WTC11 (cell line): ENCODE data around the gene PMFBP1. TPM values are rescaled to one million over a fixed set of nuclear protein-coding genes. Genes with fewer than 3 reads are reported as not detected.
"Not testable (repeated sequence)": the region's sequence is repeated elsewhere in the genome, so short reads cannot be mapped to it uniquely, and the experiment has no call there.

ENCODE experiments used
- ATAC-seq: fragments of 200-7000 bp; cut with Tn5 transposase; 2 replicates; pipeline ENCODE4 v1.10.0; 2021; ENCODE audit warnings: mild to moderate bottlenecking, moderate library complexity
- CTCF ChIA-PET: fragments of 300-600 bp; sonication (Branson Sonifier 250); formaldehyde crosslinking; loops from one replicate; lab custom pipeline; 2021; ENCODE audit warnings: antibody characterized with exemption; lab: Charles Lee
- POLR2A ChIA-PET: fragments of 350-600 bp; sonication (Branson Sonifier 250); formaldehyde crosslinking; loops from one replicate; lab custom pipeline; 2021; ENCODE audit warnings: antibody characterized with exemption; lab: Charles Lee
- DNase-seq: peaks from one replicate; pipeline ENCODE4 v3.0.0; 2021; ENCODE audit warnings: low spot score
- H3K27ac Mint-ChIP-seq: 2 replicates; pipeline ENCODE4 v1.8.0; 2021; ENCODE audit warnings: mixed read lengths
- H3K27me3 Mint-ChIP-seq: 2 replicates; pipeline ENCODE4 v1.8.0; 2021; ENCODE audit warnings: low read depth, mild to moderate bottlenecking, moderate library complexity, mixed read lengths
- H3K36me3 Mint-ChIP-seq: 2 replicates; pipeline ENCODE4 v1.8.0; 2021; ENCODE audit warnings: mixed read lengths
- H3K4me1 Mint-ChIP-seq: 2 replicates; pipeline ENCODE4 v1.8.0; 2022; ENCODE audit warnings: mixed read lengths
- H3K4me3 Mint-ChIP-seq: 2 replicates; pipeline ENCODE4 v1.8.0; 2021; ENCODE audit warnings: mild to moderate bottlenecking, moderate library complexity, mixed read lengths
- H3K9me3 Mint-ChIP-seq: 2 replicates; pipeline ENCODE4 v1.8.0; 2021; ENCODE audit warnings: mixed read lengths
- ATF1 ChIP-seq: sonication (generic); formaldehyde crosslinking; IDR thresholded peaks from 2 replicates; pipeline ENCODE4 v1.8.1; 2023; ENCODE audit warnings: mild to moderate bottlenecking, moderate library complexity, missing genetic modification reagents
- CDX4 ChIP-seq: fragments of 250-450 bp; sonication (Bioruptor Pico); IDR thresholded peaks from 2 replicates; pipeline ENCODE4 v1.9.0; 2021; ENCODE audit warnings: moderate library complexity, mild to moderate bottlenecking, inconsistent platforms, borderline replicate concordance
- CREB1 ChIP-seq: sonication (generic); formaldehyde crosslinking; IDR thresholded peaks from 2 replicates; pipeline ENCODE4 v1.8.0; 2023; ENCODE audit warnings: mild to moderate bottlenecking, missing genetic modification reagents
- ETV6 ChIP-seq: sonication (generic); formaldehyde crosslinking; IDR thresholded peaks from 2 replicates; pipeline ENCODE4 v1.8.1; 2022; ENCODE audit warnings: mild to moderate bottlenecking, missing genetic modification reagents
- HMGA2 ChIP-seq: fragments of 250-450 bp; sonication (Bioruptor Pico); IDR thresholded peaks from 2 replicates; pipeline ENCODE4 v1.4.0; 2021; ENCODE audit warnings: mild to moderate bottlenecking, moderate library complexity
- JAZF1 ChIP-seq: fragments of 250-450 bp; sonication (Bioruptor Pico); IDR thresholded peaks from 2 replicates; pipeline ENCODE4 v1.9.0; 2021; ENCODE audit warnings: moderate library complexity, mild to moderate bottlenecking, inconsistent platforms
- PREB ChIP-seq: sonication (generic); formaldehyde crosslinking; IDR thresholded peaks from 2 replicates; pipeline ENCODE4 v1.8.1; 2022; ENCODE audit warnings: mild to moderate bottlenecking, missing genetic modification reagents, moderate library complexity, borderline replicate concordance
- RORB ChIP-seq: fragments of 250-450 bp; sonication (Bioruptor Pico); IDR thresholded peaks from 2 replicates; pipeline ENCODE4 v1.9.0; 2021; ENCODE audit warnings: mild to moderate bottlenecking
- TEAD1 ChIP-seq: sonication (generic); formaldehyde crosslinking; IDR thresholded peaks from 2 replicates; pipeline ENCODE4 v1.8.0; 2022; ENCODE audit warnings: mild to moderate bottlenecking, missing genetic modification reagents
- USF1 ChIP-seq: sonication (generic); formaldehyde crosslinking; IDR thresholded peaks from 2 replicates; pipeline ENCODE4 v1.8.0; 2022; ENCODE audit warnings: mild to moderate bottlenecking, missing genetic modification reagents
- ZBTB21 ChIP-seq: sonication (generic); formaldehyde crosslinking; IDR thresholded peaks from 2 replicates; pipeline ENCODE4 v1.8.1; 2023; ENCODE audit warnings: mild to moderate bottlenecking, missing genetic modification reagents, borderline replicate concordance
- ZSCAN18 ChIP-seq: fragments of 250-450 bp; sonication (Bioruptor Pico); IDR thresholded peaks from 2 replicates; pipeline ENCODE4 v2.1.2; 2022; ENCODE audit warnings: mild to moderate bottlenecking, moderate library complexity
- total RNA-seq: library from RNA; stranded (reverse); gene quantifications from 3 replicates; pipeline ENCODE4 v1.2.3, GENCODE V29; 2021

PMFBP1 gene
- total RNA-seq, 1 experiment from 2014 or later = 1.9 TPM

- no peak for TF ChIP-seq ZSCAN18 (CRISPR knock-in tag)
These were observed 87.5 kb downstream of the PMFBP1 start (continued) for GRCh38 chr16:72084445-72084844.

GRCh38 chr16:72083778-72084404, 88.1 kb downstream of the PMFBP1 start:
- no peak overlapping the region for H3K4me3 Mint-ChIP-seq
- POLR2A ChIA-PET = no interaction called here
- TF ChIP-seq PREB (CRISPR knock-in tag) (no peak), ATF1 (no peak)
- no peak for DNase-seq
- no peaks in the 10 kb centered on the region for H3K27me3 Mint-ChIP-seq
- no peak overlapping the region for H3K27ac Mint-ChIP-seq
- peaks cover 15% of the 10 kb centered on the region for H3K9me3 Mint-ChIP-seq
- no peaks in the 10 kb centered on the region for H3K4me1 Mint-ChIP-seq
- no peak for ATAC-seq
- peaks cover 34% of the 10 kb centered on the region for H3K36me3 Mint-ChIP-seq
- CTCF ChIA-PET = no interaction called here

GRCh38 chr16:72076991-72077706, 94.8 kb downstream of the PMFBP1 start:
- CTCF ChIA-PET = interaction anchor here (1.5 kb wide), 1 partner anchor 11 kb away, joined by 5 read pairs; no protein-coding TSS in a partner anchor
- DNase-seq, H3K27me3 Mint-ChIP-seq, H3K27ac Mint-ChIP-seq, H3K36me3 Mint-ChIP-seq, H3K4me3 Mint-ChIP-seq, ATAC-seq, H3K9me3 Mint-ChIP-seq: not testable (repeated sequence)
- POLR2A ChIA-PET = interaction anchor here (1.5 kb wide), 1 partner anchor 17 kb away, joined by 4 read pairs; the partner anchor contains the start of genes DHX38 and TXNL4B
- H3K4me1 Mint-ChIP-seq = peaks cover 15% of the 10 kb centered on the region

- ATAC-seq = not testable (repeated sequence)
These were observed 96.9 kb downstream of the PMFBP1 start for GRCh38 chr16:72075067-72075466.

GRCh38 chr16:72073560-72074230, 98.3 kb downstream of the PMFBP1 start:
- no peak for TF ChIP-seq JAZF1
- no peak for TF ChIP-seq ETV6 (CRISPR knock-in tag)
- TF ChIP-seq USF1 (CRISPR knock-in tag) = no peak
- TF ChIP-seq CREB1 = no peak
- TF ChIP-seq HMGA2 (CRISPR knock-in tag) = no peak
- TF ChIP-seq ZBTB21 (CRISPR knock-in tag) = no peak
- no peak for TF ChIP-seq CDX4
- TF ChIP-seq RORB (CRISPR knock-in tag) = no peak
- no peak for TF ChIP-seq TEAD1 (CRISPR knock-in tag)
- TF ChIP-seq, all 79 proteins: peak for 0
- Mint-ChIP-seq H3K36me3 (no peaks in the 10 kb centered on the region), H3K4me3 (no peak overlapping the region), H3K27me3 (no peaks in the 10 kb centered on the region), H3K4me1 (peaks cover 15% of the 10 kb centered on the region), H3K27ac (no peak overlapping the region; the same call in 1 of the 2 replicates), H3K9me3 (peaks cover 5% of the 10 kb centered on the region; the same call in 1 of the 2 replicates)
- ChIA-PET POLR2A (no interaction called here), CTCF (interaction anchor here (1.6 kb wide), 1 partner anchor 20 kb away, joined by 5 read pairs; the partner anchor contains the start of genes DHX38 and TXNL4B)
- DNase-seq (no peak), ATAC-seq (no peak)

More at GRCh38 chr16:72075067-72075466, 96.9 kb downstream of the PMFBP1 start:
- H3K4me3 Mint-ChIP-seq, H3K9me3 Mint-ChIP-seq, H3K36me3 Mint-ChIP-seq, H3K27ac Mint-ChIP-seq, POLR2A ChIA-PET, H3K27me3 Mint-ChIP-seq, DNase-seq, CTCF ChIA-PET: not testable (repeated sequence)
- peaks cover 15% of the 10 kb centered on the region for H3K4me1 Mint-ChIP-seq
